A549 (cell line): Measurements from ENCODE around the gene RBM18.

Source experiments
- BHLHE40 ChIP-seq: IDR thresholded peaks from 2 replicates; pipeline ENCODE4 v1.6.1; 2012; ENCODE audit warnings: low read depth, low read length, inconsistent platforms
- CHD2 ChIP-seq: fragments of 150-350 bp; IDR thresholded peaks from 2 replicates; pipeline ENCODE4 v1.6.1; 2014; ENCODE audit warnings: low read length; ENCODE audit not compliant: partially characterized antibody
- CHD4 ChIP-seq: fragments of 200-600 bp; sonication (generic); IDR thresholded peaks from 2 replicates; pipeline ENCODE4 v1.6.1; 2016; ENCODE audit warnings: antibody characterized with exemption, mild to moderate bottlenecking, borderline replicate concordance
- JUN ChIP-seq, 2 experiments: fragments of >200 bp; sonication (Bioruptor Twin); formaldehyde crosslinking; IDR thresholded peaks; 2 replicates in 1 of 2; 3 replicates in 1 of 2; pipeline ENCODE4 v1.6.1; 2016 to 2017
- POLR2AphosphoS2 ChIP-seq: conservative IDR thresholded peaks from 2 replicates; pipeline ENCODE4 v1.6.1; 2012; ENCODE audit warnings: low read length, improper control_type of control experiment, inconsistent platforms
- RCOR1 ChIP-seq: fragments of 150-350 bp; IDR thresholded peaks from 2 replicates; pipeline ENCODE4 v1.6.1; 2014; ENCODE audit warnings: antibody characterized with exemption, low read length, low read depth
- RNF2 ChIP-seq: fragments of 200-600 bp; sonication (generic); IDR thresholded peaks from 2 replicates; pipeline ENCODE4 v1.6.1; 2016; ENCODE audit warnings: low read depth, mild to moderate bottlenecking, antibody characterized with exemption, moderate library complexity, borderline replicate concordance
- TP53 ChIP-seq: fragments of 250-450 bp; sonication (Bioruptor Pico); IDR thresholded peaks from 2 replicates; pipeline ENCODE4 v1.5.0; 2021; ENCODE audit warnings: mild to moderate bottlenecking, moderate library complexity
- TF ChIP-seq, protein P1 (sequence below): fragments of >200 bp; sonication (Bioruptor Twin); formaldehyde crosslinking; IDR thresholded peaks from 3 replicates; pipeline ENCODE4 v1.5.1; 2016
- TF ChIP-seq, protein P2 (sequence below): fragments of >200 bp; sonication (Bioruptor Twin); formaldehyde crosslinking; IDR thresholded peaks from 2 replicates; pipeline ENCODE4 v1.6.1; 2016

DNA sequence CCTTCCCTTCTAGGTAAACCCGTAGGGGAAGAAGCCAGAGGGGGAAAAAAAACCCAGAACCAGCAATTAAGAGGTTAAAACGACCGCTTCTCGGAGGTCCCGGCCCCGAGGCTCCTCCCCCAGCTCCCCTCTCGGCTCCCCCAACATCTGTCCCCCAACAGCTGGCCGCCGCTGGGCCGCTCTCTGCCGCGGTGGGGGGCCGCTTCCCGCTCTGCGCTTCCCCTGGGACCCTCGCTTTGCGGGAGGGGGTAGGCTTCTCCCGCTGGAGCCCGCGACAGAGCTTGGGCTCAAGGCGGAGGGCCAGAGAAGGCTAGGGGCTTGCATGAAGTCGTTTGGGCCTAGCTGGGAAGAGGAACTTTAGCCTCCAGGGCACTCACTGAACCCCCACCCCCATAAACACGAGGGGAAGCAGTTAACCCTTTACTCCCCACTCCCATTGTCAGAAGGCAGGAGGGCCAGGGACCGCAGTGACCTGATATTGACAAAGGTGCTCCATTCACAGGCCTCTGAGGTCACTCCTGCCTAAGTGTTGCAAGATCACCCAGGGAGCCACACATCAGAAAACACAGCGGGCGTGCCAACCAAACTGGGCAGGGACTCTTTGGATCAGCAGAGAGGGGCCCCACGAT lies 43.3 kb downstream of the RBM18 start:
- TF ChIP-seq, protein P1, sequence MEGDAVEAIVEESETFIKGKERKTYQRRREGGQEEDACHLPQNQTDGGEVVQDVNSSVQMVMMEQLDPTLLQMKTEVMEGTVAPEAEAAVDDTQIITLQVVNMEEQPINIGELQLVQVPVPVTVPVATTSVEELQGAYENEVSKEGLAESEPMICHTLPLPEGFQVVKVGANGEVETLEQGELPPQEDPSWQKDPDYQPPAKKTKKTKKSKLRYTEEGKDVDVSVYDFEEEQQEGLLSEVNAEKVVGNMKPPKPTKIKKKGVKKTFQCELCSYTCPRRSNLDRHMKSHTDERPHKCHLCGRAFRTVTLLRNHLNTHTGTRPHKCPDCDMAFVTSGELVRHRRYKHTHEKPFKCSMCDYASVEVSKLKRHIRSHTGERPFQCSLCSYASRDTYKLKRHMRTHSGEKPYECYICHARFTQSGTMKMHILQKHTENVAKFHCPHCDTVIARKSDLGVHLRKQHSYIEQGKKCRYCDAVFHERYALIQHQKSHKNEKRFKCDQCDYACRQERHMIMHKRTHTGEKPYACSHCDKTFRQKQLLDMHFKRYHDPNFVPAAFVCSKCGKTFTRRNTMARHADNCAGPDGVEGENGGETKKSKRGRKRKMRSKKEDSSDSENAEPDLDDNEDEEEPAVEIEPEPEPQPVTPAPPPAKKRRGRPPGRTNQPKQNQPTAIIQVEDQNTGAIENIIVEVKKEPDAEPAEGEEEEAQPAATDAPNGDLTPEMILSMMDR: no peak
- TF ChIP-seq TP53 (CRISPR knock-in tag) (no peak), RCOR1 (no peak), POLR2AphosphoS2 (no peak), CHD4 (no peak), RNF2 (no peak), JUN (IDR thresholded peaks at IDR 0.05) (no peak), BHLHE40 (no peak), CHD2 (no peak)
- TF ChIP-seq, protein P2, sequence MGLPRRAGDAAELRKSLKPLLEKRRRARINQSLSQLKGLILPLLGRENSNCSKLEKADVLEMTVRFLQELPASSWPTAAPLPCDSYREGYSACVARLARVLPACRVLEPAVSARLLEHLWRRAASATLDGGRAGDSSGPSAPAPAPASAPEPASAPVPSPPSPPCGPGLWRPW: no peak
